Endothelial cell of umbilical vein (primary cell): Measurements from ENCODE around the gene MPZL2. TPM values are rescaled to one million over a fixed set of nuclear protein-coding genes. Genes with fewer than 3 reads are reported as not detected.

Experiments used
- BruUV-seq: library from RNA; stranded (reverse); fragments of 400-500 nt; replicated peaks from 2 replicates; lab custom pipeline; 2021; lab: Mats Ljungman, UMichigan
- CTCF ChIA-PET: fragments of 300-600, 350-600 bp; sonication (Branson Sonifier 250); formaldehyde crosslinking; loops from one replicate; lab custom pipeline; 2021; ENCODE audit warnings: antibody characterized with exemption, inconsistent platforms; lab: Charles Lee
- POLR2A ChIA-PET: fragments of 300-600, 350-600 bp; sonication (Branson Sonifier 250); formaldehyde crosslinking; loops from one replicate; lab custom pipeline; 2021; ENCODE audit warnings: antibody characterized with exemption, inconsistent platforms; lab: Charles Lee
- DNase-seq: peaks from one replicate; pipeline ENCODE4 v3.0.0-alpha.2; 2011; ENCODE audit warnings: low read depth, low spot score
- FAIRE-seq: peaks from 2 replicates; lab custom pipeline; 2011; peaks lifted over from hg19 to GRCh38; lab: Jason Lieb, UNC
- H2AFZ ChIP-seq: 2 replicates; pipeline ENCODE4 v1.6.0; 2012; ENCODE audit warnings: low read depth, low read length, control low read depth, inconsistent platforms
- H3K27ac ChIP-seq: 2 replicates; pipeline ENCODE4 v1.5.1; 2011; ENCODE audit warnings: low read depth, mild to moderate bottlenecking, control low read depth, low read length, moderate library complexity; ENCODE audit not compliant: insufficient read depth
- H3K27me3 ChIP-seq, 2 experiments: 2 replicates each; pipeline versions ENCODE4 v1.6.0 to v1.6.1; 2011; ENCODE audit warnings: low read length in 2 of 2, mixed read lengths in 1 of 2; ENCODE audit not compliant: control insufficient read depth in 2 of 2, insufficient read depth in 2 of 2
- H3K36me3 ChIP-seq, 2 experiments: 2 replicates in 1 of 2; 3 replicates in 1 of 2; pipeline ENCODE4 v1.5.1; 2011; ENCODE audit warnings: low read length in 2 of 2, mild to moderate bottlenecking in 1 of 2, moderate library complexity in 1 of 2; ENCODE audit not compliant: control insufficient read depth in 2 of 2, insufficient read depth in 2 of 2; ENCODE audit errors: extremely low read depth in 1 of 2
- H3K4me1 ChIP-seq: 3 replicates; pipeline ENCODE4 v1.5.1; 2011; ENCODE audit warnings: mild to moderate bottlenecking, low read length; ENCODE audit not compliant: control insufficient read depth, insufficient read depth; ENCODE audit errors: extremely low read depth
- H3K4me2 ChIP-seq: 2 replicates; pipeline ENCODE4 v1.6.1; 2011; ENCODE audit warnings: low read length, control low read depth, mixed read lengths; ENCODE audit not compliant: insufficient read depth
- H3K4me3 ChIP-seq, 3 experiments: fragments of 200-600 bp in 1 of 3; sonication (generic), shearing (Covaris generic) in 1 of 3; replicated peaks in 1 of 3; 2 replicates each; pipeline ENCODE4 v1.5.1; 2011 to 2016; ENCODE audit warnings: control low read depth in 3 of 3, low read length in 3 of 3, mild to moderate bottlenecking in 2 of 3, inconsistent platforms in 1 of 3, low read depth in 1 of 3, moderate library complexity in 1 of 3; ENCODE audit not compliant: insufficient read depth in 1 of 3
- H3K79me2 ChIP-seq: 2 replicates; pipeline ENCODE4 v1.6.0; 2012; ENCODE audit warnings: low read length, inconsistent platforms; ENCODE audit not compliant: control insufficient read depth, insufficient read depth
- H3K9ac ChIP-seq: replicated peaks from 2 replicates; pipeline ENCODE3; 2011; ENCODE audit warnings: low read length, control low read depth; ENCODE audit not compliant: insufficient read depth; ENCODE audit errors: extremely low read depth
- H3K9me1 ChIP-seq: replicated peaks from 3 replicates; pipeline ENCODE4 v1.6.0; 2011; ENCODE audit warnings: mild to moderate bottlenecking, low read length; ENCODE audit not compliant: control insufficient read depth, insufficient read depth; ENCODE audit errors: extremely low read depth
- H3K9me3 ChIP-seq: replicated peaks from 2 replicates; pipeline ENCODE4 v1.5.1; 2012; ENCODE audit warnings: low read length, inconsistent platforms; ENCODE audit not compliant: control insufficient read depth, insufficient read depth
- H4K20me1 ChIP-seq: replicated peaks from 2 replicates; pipeline ENCODE3; 2011; ENCODE audit warnings: mild to moderate bottlenecking, low read length; ENCODE audit not compliant: control insufficient read depth, insufficient read depth; ENCODE audit errors: extremely low read depth
- EZH2 ChIP-seq: IDR thresholded peaks from 2 replicates; pipeline ENCODE4 v1.6.1; 2012; ENCODE audit warnings: borderline replicate concordance, low read depth, mild to moderate bottlenecking, moderate library complexity, low read length, inconsistent platforms; ENCODE audit not compliant: severe bottlenecking
- FOS ChIP-seq: IDR thresholded peaks from 2 replicates; pipeline ENCODE4 v1.6.1; 2011; ENCODE audit warnings: mild to moderate bottlenecking, low read length, moderate library complexity, borderline replicate concordance; ENCODE audit not compliant: insufficient read depth
- GATA2 ChIP-seq: IDR thresholded peaks from 2 replicates; pipeline ENCODE4 v1.7.0; 2011; ENCODE audit warnings: low read depth, mild to moderate bottlenecking, moderate library complexity, mixed read lengths, low read length; ENCODE audit not compliant: insufficient read length, insufficient read depth
- JUN ChIP-seq: IDR thresholded peaks from 2 replicates; pipeline ENCODE4 v1.6.1; 2011; ENCODE audit warnings: borderline replicate concordance, low read depth; ENCODE audit not compliant: insufficient read length, insufficient read depth
- MYC ChIP-seq: IDR thresholded peaks from one replicate; pipeline ENCODE4 v1.6.1; 2011; ENCODE audit warnings: mild to moderate bottlenecking, low read depth, low read length
- POLR2A ChIP-seq: IDR thresholded peaks from 2 replicates; pipeline ENCODE4 v1.6.1; 2012; ENCODE audit warnings: low read depth, mild to moderate bottlenecking, control low read depth, low read length
- POLR2AphosphoS5 ChIP-seq: IDR thresholded peaks from 2 replicates; pipeline ENCODE4 v1.6.1; 2012; ENCODE audit warnings: low read depth, mild to moderate bottlenecking, control low read depth, low read length, moderate library complexity; ENCODE audit not compliant: insufficient read depth
- dilution Hi-C: fragments of 300-500 bp; cut with MboI; formaldehyde crosslinking; loops from one replicate; pipeline ENCODE4 v1.15.0; 2019; ENCODE audit warnings: low sequenced_read_pairs; ENCODE audit not compliant: extremely low pct_ligation_motif_present
- intact Hi-C: fragments of 100-400 bp; cut with micrococcal nuclease; formaldehyde crosslinking; loops from one replicate; pipeline ENCODE4 v1.10.0; 2022
- polyA plus RNA-seq, 4 experiments: library from polyadenylated mRNA; depleted of rRNA in 3 of 4; stranded (reverse) in 3 of 4; unstranded in 1 of 4; fragments of >200 nt; gene quantifications; 2 replicates each; pipeline versions ENCODE4 v1.2.1 to v1.2.3, GENCODE V29; 2011 to 2012; ENCODE audit warnings: missing spikeins in 1 of 4
- total RNA-seq: library from RNA; stranded (reverse); gene quantifications from 2 replicates; pipeline ENCODE4 v1.2.3, GENCODE V29; 2021
- TF ChIP-seq, protein P1 (sequence below), 2 donors: IDR thresholded peaks; 1 replicate in 1 of 2; 2 replicates in 1 of 2; pipeline ENCODE4 v1.5.1; 2011; ENCODE audit warnings: low read length in 2 of 2, mild to moderate bottlenecking in 2 of 2, moderate library complexity in 2 of 2, control low read depth in 1 of 2, inconsistent platforms in 1 of 2, low read depth in 1 of 2; ENCODE audit not compliant: insufficient read depth in 1 of 2; ENCODE audit errors: extremely low read depth in 1 of 2
- TF ChIP-seq, protein P2 (sequence below): IDR thresholded peaks from 2 replicates; pipeline ENCODE4 v1.6.1; 2011; ENCODE audit not compliant: insufficient read depth, insufficient read length

MPZL2 gene
- total and polyA plus RNA-seq, 2 donors (not counting 3 experiments of a cell fraction or from before 2014, with no cell fraction given): 21.0 to 49.5 TPM

DNA sequence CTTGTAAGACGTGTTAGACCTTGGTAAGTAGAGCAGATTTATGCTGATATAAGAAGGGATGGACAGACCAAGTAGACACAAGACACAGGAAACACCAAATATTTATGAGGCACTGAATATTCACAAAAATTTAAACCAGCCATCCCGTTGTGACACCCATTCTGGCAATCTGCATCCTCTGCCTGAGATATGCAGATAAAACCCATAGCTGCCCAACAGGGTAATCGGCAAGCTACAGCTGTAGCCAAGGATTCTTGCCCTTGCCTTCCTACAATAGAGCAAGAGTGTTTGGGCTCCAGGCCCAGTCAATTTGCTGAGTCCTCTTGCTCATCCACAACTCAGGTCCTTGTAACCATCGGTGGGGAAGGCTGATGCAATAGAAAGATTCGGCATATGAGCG is 18.5 kb upstream of the MPZL2 start:
- DNase-seq: no peak
- Histone ChIP-seq H3K27me3 (no peaks in the 10 kb centered on the region), H3K9me3 (no peaks in the 10 kb centered on the region), H3K79me2 (no peaks in the 10 kb centered on the region), H3K36me3 (no peaks in the 10 kb centered on the region), H4K20me1 (no peaks in the 10 kb centered on the region), H3K9me1 (no peaks in the 10 kb centered on the region), H3K27ac (no peak overlapping the region), H3K4me1 (peaks cover 5% of the 10 kb centered on the region), H2AFZ (no peak overlapping the region), H3K4me2 (no peak overlapping the region), H3K9ac (no peak overlapping the region), H3K4me3 (no peak overlapping the region)
- no peak for FAIRE-seq
- dilution Hi-C loops (no loop called here), intact Hi-C loops (no loop called here)
- ChIA-PET CTCF (interaction anchor here (1.2 to 12.3 kb wide), 4 partner anchors 9 to 84 kb away, joined by 3 to 235 read pairs (median 6); no protein-coding TSS in a partner anchor), POLR2A (no interaction called here)
- TF ChIP-seq POLR2A (no peak), EZH2 (no peak), FOS (no peak), JUN (no peak), POLR2AphosphoS5 (no peak), GATA2 (no peak), MYC (no peak)
- TF ChIP-seq, protein P1, sequence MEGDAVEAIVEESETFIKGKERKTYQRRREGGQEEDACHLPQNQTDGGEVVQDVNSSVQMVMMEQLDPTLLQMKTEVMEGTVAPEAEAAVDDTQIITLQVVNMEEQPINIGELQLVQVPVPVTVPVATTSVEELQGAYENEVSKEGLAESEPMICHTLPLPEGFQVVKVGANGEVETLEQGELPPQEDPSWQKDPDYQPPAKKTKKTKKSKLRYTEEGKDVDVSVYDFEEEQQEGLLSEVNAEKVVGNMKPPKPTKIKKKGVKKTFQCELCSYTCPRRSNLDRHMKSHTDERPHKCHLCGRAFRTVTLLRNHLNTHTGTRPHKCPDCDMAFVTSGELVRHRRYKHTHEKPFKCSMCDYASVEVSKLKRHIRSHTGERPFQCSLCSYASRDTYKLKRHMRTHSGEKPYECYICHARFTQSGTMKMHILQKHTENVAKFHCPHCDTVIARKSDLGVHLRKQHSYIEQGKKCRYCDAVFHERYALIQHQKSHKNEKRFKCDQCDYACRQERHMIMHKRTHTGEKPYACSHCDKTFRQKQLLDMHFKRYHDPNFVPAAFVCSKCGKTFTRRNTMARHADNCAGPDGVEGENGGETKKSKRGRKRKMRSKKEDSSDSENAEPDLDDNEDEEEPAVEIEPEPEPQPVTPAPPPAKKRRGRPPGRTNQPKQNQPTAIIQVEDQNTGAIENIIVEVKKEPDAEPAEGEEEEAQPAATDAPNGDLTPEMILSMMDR (IDR thresholded peaks at IDR 0.05; ENCODE audit: extremely low read depth in 1 of 2, insufficient read depth in 1 of 2, low read depth in 1 of 2, low read length in 2 of 2): no peak
- TF ChIP-seq, protein P2, sequence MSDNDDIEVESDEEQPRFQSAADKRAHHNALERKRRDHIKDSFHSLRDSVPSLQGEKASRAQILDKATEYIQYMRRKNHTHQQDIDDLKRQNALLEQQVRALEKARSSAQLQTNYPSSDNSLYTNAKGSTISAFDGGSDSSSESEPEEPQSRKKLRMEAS: no peak
- BruUV-seq: no TSS peak
